NCI-H345 (cell line): ENCODE data around the gene ME3.
"Not testable (repeated sequence)": the region's sequence is repeated elsewhere in the genome, so short reads cannot be mapped to it uniquely, and the experiment has no call there.

Source experiments
- DNase-seq: peaks from one replicate; lab custom pipeline; 2025; lab: John Stamatoyannopoulos, UW

ME3 gene

GRCh38 chr11:86433361-86434095 is 238.9 kb downstream of the ME3 start:
- not testable (repeated sequence) for DNase-seq

- DNase-seq, result no peak
These were observed 241.2 kb downstream of the ME3 start for GRCh38 chr11:86431258-86431657.

GRCh38 chr11:86427441-86427840 is 245.0 kb downstream of the ME3 start:
- DNase-seq, result no peak

DNA sequence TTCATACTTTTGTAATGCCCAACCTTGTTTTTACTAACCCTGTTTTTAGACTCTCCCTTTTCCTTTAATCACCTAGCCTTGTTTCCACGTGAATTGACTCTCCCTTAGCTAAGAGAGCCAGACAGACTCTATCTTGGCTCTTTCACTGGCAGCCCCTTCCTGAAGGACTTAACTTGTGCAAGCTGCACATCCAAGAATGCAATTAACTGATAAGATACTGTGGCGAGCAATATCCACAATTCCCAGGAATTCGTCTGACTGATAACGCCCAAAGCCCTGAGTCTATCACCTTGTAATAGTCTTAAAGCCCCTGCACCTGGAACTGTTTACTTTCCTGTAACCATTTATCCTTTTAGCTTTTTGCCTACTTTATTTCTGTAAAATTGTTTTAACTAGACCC is 248.9 kb downstream of the ME3 start:
- DNase-seq, result not testable (repeated sequence)

- no peak for DNase-seq
These were observed 250.0 kb downstream of the ME3 start for GRCh38 chr11:86422371-86422770.

DNA sequence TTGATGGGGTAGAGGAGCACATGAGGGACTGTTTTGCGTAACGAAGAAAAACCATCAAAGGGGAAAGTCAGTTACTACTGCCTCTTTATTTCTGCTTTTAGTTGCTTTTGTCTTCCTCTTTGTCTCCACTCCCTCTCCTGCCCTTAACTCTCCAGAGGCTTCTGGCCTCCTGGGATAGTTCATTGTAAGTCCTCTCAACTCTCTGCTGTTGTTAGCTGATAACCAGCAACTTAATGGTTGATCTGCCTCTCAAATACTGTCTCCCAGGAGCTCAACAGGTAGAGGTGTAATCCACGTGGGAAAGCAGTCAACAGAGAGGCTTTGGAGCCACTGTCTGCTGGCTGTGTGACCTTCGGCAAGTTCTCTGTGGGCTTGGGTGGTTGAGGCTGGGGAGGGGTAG is 250.5 kb downstream of the ME3 start:
- DNase-seq, result no peak

DNA sequence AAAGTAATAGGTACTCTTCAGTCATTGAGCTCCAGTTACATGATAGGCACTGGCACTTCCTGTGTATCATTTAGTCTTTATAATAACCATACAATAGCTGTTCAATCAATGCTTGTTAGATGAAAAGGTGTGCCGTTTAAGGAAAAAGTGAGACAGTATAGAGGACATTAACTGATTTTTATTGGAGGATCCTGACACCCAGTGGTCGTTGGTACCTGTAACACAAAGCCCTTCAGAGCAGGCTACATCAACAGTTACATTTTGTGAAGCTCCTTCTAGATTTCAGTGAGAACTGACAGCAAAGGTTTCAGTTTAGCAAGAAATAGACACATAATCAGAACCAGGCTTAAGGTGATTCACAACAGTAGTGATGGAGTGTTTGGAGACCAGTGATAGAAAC is 253.5 kb downstream of the ME3 start:
- no peak for DNase-seq

DNA sequence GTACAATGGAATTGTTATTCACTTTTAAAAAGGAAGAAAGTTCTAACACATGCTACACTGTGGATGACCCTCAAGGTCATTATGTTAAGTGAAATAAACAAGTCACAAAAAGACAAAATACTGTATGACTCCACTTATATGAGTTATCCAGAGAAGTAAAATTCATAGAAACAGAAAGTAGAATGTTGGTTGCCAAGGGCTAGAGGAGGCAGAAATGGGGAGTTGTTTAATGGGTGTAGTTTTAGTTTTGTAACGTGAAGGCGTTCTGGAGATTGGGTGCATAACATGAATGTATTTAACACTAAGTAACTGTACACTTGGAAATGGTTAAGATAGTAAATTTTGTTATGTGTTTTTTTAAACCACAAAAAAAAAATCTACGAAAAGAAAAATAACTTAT is 253.9 kb downstream of the ME3 start:
- no peak for DNase-seq

DNA sequence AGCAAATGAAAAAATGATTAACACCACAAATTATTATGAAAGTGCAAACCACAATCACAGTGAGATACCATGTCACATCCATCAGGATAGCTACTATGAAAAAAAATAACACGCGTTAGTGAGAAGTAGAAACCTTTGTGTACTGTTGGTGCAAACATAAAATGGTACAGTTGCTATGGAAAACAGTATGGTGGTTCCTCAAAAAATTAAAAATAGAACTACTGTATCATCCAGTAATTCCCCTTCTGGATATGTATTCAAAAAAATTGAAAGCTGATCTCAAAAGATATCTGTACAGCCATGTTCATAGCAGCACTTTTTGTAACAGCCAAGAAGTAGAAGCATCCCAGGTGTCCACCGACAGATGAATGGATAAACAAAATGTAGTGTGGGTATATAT is 254.3 kb downstream of the ME3 start:
- DNase-seq, result no peak

DNA sequence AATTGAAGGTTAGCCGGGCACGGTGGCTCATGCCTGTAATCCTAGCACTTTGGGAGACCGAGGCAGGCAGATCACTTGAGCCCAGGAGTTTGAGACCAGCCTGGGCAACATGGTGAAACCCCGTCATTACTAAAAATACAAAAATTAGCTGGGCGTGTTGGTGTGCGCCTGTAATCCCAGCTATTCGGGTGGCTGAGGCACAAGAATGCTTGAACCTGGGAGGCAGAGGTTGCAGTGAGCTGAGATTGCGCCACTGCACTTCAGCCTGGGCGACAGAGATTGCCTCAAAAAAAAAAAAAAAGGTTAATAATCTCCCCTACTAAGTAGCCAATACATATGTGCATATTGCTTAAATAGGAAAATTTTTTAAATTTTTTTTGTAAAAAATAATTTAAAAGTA is 255.5 kb downstream of the ME3 start:
- not testable (repeated sequence) for DNase-seq

DNA sequence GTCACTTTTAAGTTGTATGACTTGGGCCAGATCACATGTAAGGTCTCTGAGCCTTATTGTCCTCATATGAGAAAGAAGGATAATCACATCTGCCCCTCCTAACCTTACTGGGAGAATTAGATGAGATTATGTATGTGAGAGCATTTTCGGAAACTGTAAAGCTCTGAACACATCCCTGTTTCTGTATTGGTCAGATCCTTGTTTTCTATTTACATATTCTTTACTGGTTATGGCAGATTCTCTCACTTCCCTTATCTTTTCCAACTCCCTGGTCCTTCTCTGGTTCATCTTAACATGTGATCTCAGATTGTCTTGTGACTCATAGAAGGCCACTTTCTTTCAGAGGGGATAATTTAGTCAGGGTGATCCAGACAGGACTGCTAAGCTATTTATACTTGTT is 255.9 kb downstream of the ME3 start:
- no peak for DNase-seq

DNA sequence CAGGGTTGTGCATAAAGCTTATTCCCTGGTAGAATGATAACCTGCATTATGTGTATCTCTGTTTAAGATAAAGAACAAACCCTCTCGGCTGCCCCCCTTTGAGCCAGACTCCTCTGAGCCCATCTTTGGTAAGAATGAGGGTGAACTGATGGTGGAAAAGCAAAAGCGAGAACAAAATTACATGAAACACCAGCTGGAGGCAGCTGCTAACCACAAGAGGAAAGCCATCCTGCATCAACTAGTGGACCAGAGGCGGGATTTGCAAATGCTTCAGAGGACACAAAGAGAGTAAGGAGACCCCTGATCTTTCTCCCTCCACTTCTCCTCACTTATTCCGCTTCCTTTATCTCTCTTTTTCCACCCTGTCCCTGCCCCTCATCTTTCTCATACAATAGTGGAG is 257.4 kb downstream of the ME3 start:
- DNase-seq, result no peak

DNA sequence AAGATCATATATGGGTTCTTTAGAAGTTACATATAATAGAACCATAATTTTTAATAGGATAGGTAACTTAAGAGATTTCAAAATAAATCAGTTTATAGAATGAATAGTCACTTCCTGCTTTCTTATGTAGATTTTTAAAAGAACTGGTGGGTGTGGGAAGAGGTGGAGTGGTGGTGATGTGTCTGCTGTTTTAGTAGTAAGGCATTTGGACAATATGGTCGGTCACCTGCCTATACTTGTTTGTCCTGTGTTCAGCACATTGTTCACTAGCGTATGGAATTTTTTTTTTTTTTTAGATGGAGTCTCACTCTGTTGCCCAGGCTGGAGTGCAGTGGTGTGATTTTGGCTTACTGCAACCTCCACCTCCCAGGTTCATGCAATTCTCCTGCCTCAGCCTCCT is 258.4 kb downstream of the ME3 start:
- no peak for DNase-seq

DNA sequence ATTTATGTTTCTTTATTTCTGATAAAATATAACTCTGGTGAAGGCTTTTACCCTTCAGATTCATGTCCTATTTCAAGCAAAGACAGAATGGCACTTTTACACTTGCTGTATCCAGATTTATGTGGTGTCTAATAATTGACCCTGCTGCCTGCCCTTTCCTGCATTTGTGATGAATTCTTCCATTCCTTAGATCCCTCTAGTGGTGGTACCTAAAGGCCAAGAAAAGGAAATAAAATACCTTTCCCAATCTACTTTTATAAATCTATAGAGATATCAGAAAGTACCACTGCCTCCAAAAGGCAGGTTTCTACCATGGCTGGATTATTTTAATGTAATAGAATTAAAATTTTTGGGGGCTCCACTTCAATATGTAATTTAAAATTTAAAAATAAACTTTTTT is 263.6 kb downstream of the ME3 start:
- DNase-seq, result no peak

GRCh38 chr11:86403458-86403857 is 269.0 kb downstream of the ME3 start:
- DNase-seq, result no peak

- no peak for DNase-seq
These were observed 274.3 kb downstream of the ME3 start for GRCh38 chr11:86398106-86398505.

- no peak for DNase-seq
These were observed 275.1 kb downstream of the ME3 start for GRCh38 chr11:86397351-86397750.

- no peak for DNase-seq
These were observed 276.0 kb downstream of the ME3 start for GRCh38 chr11:86396396-86396795.

DNA sequence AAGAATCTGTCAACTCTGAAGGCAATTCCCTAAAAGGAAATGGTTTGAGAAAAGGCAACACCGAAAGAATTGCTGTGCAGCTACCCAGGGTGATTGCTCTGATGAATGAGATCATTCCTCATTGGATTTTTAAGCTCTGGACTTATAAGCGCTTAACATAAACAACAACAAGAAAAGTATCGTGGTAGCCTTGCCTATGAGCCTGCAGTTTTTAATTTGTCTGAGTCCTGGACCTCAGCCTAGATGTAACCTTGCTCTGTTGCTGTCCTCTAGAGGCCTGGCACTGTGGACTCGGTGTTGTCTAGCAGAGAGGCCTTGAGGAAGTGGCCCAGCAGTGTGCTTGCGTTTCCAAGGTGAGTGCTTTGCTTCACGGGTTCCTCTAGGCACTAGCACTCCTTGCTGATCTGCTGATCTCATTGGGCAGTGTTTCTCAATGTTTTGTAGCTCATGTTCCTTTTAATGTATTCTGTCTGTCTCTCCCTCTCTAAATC is 277.3 kb downstream of the ME3 start:
- no peak for DNase-seq
